ENCODE data around the gene FOXC1.

The FOXC1 gene

DNA sequence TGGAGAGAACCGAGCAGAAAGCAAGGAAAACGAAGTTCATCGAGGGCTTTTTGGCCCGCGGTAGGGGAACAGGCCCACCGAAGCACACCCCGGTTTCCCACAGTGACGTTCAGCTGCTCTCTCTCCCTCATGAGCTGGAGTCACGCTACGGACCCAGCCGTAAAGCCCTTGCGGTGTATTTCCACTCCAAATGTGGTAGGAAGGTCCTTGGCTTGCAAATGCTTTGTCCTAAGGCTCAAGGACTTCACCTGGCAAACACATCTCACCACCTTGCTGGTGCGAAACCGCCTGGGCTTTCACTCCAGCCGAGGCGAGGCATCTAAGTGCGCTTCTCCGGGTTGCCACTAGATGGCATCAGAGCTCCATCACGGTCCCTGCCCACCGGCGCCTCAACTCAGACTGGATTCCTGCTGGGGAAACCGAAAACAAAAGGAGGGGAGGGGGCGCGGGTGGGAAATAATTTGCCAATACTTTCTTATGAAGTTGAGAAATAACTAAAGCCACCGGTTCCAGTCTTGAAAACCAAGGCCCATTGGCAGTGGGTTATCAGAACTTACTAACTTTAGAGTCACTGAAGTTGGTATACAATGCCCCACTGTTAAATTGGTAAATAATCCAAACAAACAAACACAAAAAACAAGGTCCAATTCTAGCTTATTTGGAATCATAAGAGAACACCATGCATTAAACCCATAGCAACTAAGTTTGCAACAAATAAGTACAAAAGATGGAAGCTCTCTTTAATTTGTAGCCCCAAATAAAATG is 13.4 kb upstream of the FOXC1 start:
- TF ChIP-seq TAF1 (IDR thresholded peaks at IDR 0.05; ENCODE audit: low read depth, low read length) (no peak), POLR2A (IDR thresholded peaks at IDR 0.05; ENCODE audit: low read depth, low read length) (no peak), SPI1 (IDR thresholded peaks at IDR 0.05; ENCODE audit: low read depth, low read length) (no peak), POLR2AphosphoS5 (IDR thresholded peaks at IDR 0.05; ENCODE audit: low read depth, low read length) (no peak), PAX5 (IDR thresholded peaks at IDR 0.05; ENCODE audit: insufficient read depth, low read length, severe bottlenecking) (no peak), POU2F2 (IDR thresholded peaks at IDR 0.05; ENCODE audit: low read depth, low read length) (no peak)
- DNase-seq (ENCODE audit: insufficient read length, low spot score) (peak; percentile 80), FAIRE-seq (peak; percentile 90)

DNA sequence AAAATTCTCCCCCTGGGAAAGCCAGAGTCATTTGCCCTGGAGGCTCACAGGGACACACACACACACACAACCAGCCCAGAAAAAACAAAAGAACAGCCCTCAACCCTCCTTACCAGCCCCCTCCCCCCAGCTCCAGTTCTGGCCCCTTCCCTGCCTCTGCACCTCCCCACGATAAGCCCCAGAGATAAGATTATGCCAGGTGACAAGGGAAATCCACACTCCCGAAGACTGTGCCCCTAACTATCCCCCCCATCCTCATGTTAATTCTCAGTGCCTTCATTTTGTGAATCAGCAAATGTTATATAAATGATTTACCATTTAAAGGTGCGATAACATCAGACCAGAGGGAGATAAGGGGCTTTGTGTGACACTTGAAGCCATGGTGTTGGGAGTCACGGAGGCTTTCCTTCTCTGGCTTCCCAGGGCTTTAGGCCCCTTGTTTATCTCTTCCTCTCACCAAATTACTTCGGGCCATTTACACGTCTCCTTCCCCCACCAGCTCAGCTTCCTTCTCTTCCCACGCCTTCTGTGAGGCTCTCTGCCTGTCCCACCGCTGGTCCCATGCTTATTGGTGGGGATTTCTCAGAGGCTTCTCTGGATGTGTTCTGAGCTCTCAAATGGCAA is 12.5 kb upstream of the FOXC1 start:
- no peak for FAIRE-seq
- no peak for DNase-seq (ENCODE audit: insufficient read length, low spot score)
- TF ChIP-seq SPI1 (IDR thresholded peaks at IDR 0.05; ENCODE audit: low read depth, low read length): no peak
- no peak for TF ChIP-seq POLR2A (IDR thresholded peaks at IDR 0.05; ENCODE audit: low read depth, low read length)
- no peak for TF ChIP-seq PAX5 (IDR thresholded peaks at IDR 0.05; ENCODE audit: insufficient read depth, low read length, severe bottlenecking)
- no peak for TF ChIP-seq TAF1 (IDR thresholded peaks at IDR 0.05; ENCODE audit: low read depth, low read length)
- no peak for TF ChIP-seq POLR2AphosphoS5 (IDR thresholded peaks at IDR 0.05; ENCODE audit: low read depth, low read length)
- TF ChIP-seq POU2F2 (IDR thresholded peaks at IDR 0.05; ENCODE audit: low read depth, low read length): no peak

DNA sequence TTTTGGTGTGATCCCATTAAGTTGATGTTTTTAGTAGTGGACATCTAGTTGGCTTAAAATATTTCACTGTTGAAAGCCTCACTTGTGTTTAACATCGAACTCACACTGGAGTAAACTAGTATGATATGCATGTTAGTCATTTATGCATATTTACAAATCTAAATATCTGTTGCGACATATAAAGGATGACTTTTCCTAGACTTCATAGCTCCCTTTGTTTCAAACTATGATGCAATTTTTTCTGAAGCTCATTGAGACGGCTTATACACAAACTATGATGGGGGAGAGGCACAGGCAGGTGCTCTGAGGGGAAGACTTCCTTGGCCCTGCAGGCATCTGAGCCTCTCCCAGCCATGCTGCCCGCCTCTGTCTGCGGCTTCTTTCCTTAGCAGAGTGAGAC is 11.8 kb upstream of the FOXC1 start:
- DNase-seq (ENCODE audit: insufficient read length, low spot score) (no peak), FAIRE-seq (no peak)
- TF ChIP-seq POLR2A (IDR thresholded peaks at IDR 0.05; ENCODE audit: low read depth, low read length) (no peak), PAX5 (IDR thresholded peaks at IDR 0.05; ENCODE audit: insufficient read depth, low read length, severe bottlenecking) (no peak), POU2F2 (IDR thresholded peaks at IDR 0.05; ENCODE audit: low read depth, low read length) (no peak), TAF1 (IDR thresholded peaks at IDR 0.05; ENCODE audit: low read depth, low read length) (no peak), POLR2AphosphoS5 (IDR thresholded peaks at IDR 0.05; ENCODE audit: low read depth, low read length) (no peak), SPI1 (IDR thresholded peaks at IDR 0.05; ENCODE audit: low read depth, low read length) (no peak)

DNA sequence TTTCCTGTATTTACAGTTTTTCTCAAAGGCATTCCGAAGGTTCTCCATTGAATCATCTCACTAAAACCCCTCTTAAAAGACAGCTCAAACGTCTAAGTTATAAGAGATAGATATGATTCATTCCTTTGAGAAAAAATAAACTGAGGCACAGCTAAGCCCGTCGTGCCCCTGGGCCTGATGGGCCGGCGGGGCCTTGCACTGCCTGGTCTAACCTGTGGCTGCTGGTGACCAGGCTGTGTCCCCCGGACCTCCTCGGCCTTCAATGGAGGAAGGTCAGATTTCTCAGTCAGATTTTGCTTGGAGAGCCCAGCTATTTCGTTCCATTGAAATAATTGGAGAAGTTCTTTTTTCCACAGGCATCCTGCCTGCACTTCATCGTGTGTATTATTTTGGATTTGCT is 11.3 kb upstream of the FOXC1 start:
- TF ChIP-seq POU2F2 (IDR thresholded peaks at IDR 0.05; ENCODE audit: low read depth, low read length): no peak
- TF ChIP-seq PAX5 (IDR thresholded peaks at IDR 0.05; ENCODE audit: insufficient read depth, low read length, severe bottlenecking): no peak
- TF ChIP-seq TAF1 (IDR thresholded peaks at IDR 0.05; ENCODE audit: low read depth, low read length): no peak
- no peak for TF ChIP-seq POLR2A (IDR thresholded peaks at IDR 0.05; ENCODE audit: low read depth, low read length)
- TF ChIP-seq SPI1 (IDR thresholded peaks at IDR 0.05; ENCODE audit: low read depth, low read length): no peak
- no peak for TF ChIP-seq POLR2AphosphoS5 (IDR thresholded peaks at IDR 0.05; ENCODE audit: low read depth, low read length)
- DNase-seq (ENCODE audit: insufficient read length, low spot score) (no peak), FAIRE-seq (no peak)

DNA sequence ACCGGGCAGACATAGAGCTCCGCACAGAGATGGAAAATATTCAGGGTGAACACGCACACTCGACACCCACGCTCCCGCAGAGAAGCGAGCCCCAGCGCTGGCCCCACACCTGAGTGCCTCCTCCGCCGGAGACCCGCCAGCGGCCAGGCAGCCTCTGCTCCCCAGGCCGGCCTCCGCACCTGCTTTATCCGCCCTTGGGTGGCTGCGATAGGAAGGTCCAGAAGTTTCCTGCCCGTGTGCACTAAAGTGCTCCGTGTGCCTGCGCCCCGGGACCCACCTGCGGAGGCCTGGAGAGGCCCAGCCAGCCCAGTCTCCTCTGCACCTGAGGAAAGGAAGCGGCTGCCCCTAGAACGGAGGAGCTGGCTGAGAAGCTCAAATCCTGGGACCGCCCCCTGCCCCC is 10.8 kb upstream of the FOXC1 start:
- TF ChIP-seq POU2F2 (IDR thresholded peaks at IDR 0.05; ENCODE audit: low read depth, low read length): no peak
- no peak for TF ChIP-seq PAX5 (IDR thresholded peaks at IDR 0.05; ENCODE audit: insufficient read depth, low read length, severe bottlenecking)
- no peak for TF ChIP-seq POLR2AphosphoS5 (IDR thresholded peaks at IDR 0.05; ENCODE audit: low read depth, low read length)
- no peak for TF ChIP-seq SPI1 (IDR thresholded peaks at IDR 0.05; ENCODE audit: low read depth, low read length)
- no peak for TF ChIP-seq TAF1 (IDR thresholded peaks at IDR 0.05; ENCODE audit: low read depth, low read length)
- TF ChIP-seq POLR2A (IDR thresholded peaks at IDR 0.05; ENCODE audit: low read depth, low read length): no peak
- FAIRE-seq (no peak), DNase-seq (ENCODE audit: insufficient read length, low spot score) (no peak)

DNA sequence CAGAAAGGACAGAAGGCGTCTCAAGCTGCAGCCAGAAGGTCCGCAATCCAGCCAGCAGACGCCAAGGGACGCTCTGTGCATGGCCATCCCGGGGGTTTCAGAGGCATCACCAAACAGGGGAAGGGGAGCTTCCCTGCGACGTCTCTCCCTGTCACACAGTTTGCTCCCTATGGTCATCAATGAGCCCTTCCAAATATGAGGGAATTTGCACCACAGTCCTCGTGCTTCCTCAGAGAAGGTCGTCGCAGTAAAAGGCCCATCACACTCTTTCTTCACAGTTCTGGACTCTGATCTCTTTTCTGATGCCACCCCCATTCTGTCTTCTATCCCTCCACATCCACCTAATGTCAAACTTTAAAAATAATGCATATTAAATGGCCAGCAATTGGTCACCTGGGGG is 10.2 kb upstream of the FOXC1 start:
- FAIRE-seq (no peak), DNase-seq (ENCODE audit: insufficient read length, low spot score) (no peak)
- no peak for TF ChIP-seq POU2F2 (IDR thresholded peaks at IDR 0.05; ENCODE audit: low read depth, low read length)
- TF ChIP-seq POLR2A (IDR thresholded peaks at IDR 0.05; ENCODE audit: low read depth, low read length): no peak
- TF ChIP-seq PAX5 (IDR thresholded peaks at IDR 0.05; ENCODE audit: insufficient read depth, low read length, severe bottlenecking): no peak
- TF ChIP-seq SPI1 (IDR thresholded peaks at IDR 0.05; ENCODE audit: low read depth, low read length): no peak
- no peak for TF ChIP-seq POLR2AphosphoS5 (IDR thresholded peaks at IDR 0.05; ENCODE audit: low read depth, low read length)

DNA sequence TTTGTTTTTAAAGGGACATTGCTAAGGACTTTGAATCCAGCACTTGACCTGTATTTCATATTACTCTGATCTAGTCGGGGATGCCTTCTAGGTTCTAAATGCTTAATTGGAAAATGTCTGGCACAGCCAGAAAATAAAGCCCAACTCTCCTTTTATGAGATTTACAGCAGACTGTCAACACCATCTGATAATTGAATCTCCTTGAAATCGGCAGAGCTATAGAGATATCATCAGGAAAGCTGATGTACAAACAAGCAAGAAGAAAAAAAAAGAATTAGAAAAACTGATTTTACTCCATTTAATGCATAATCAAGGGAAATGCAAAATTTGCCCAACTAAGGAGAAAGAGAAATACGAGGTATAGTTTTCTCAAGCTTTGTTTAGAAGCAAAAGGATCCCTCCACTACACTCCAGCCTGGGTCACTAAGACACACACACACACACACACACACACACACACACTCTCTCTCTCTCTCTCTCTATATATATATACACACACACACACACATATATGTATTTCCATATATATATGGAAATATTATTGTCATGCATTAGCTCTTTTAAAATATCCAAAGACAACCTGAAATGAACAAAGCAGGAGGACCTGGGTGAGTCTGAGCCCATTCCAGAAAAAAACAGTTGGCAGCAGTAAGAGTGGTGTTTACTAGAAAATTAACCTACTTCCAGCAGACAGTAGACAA is 9.5 kb upstream of the FOXC1 start:
- TF ChIP-seq POLR2A (IDR thresholded peaks at IDR 0.05; ENCODE audit: low read depth, low read length): no peak
- TF ChIP-seq POLR2AphosphoS5 (IDR thresholded peaks at IDR 0.05; ENCODE audit: low read depth, low read length): no peak
- no peak for TF ChIP-seq SPI1 (IDR thresholded peaks at IDR 0.05; ENCODE audit: low read depth, low read length)
- no peak for TF ChIP-seq TAF1 (IDR thresholded peaks at IDR 0.05; ENCODE audit: low read depth, low read length)
- no peak for TF ChIP-seq PAX5 (IDR thresholded peaks at IDR 0.05; ENCODE audit: insufficient read depth, low read length, severe bottlenecking)
- TF ChIP-seq POU2F2 (IDR thresholded peaks at IDR 0.05; ENCODE audit: low read depth, low read length): no peak
- FAIRE-seq (no peak), DNase-seq (ENCODE audit: insufficient read length, low spot score) (no peak)

DNA sequence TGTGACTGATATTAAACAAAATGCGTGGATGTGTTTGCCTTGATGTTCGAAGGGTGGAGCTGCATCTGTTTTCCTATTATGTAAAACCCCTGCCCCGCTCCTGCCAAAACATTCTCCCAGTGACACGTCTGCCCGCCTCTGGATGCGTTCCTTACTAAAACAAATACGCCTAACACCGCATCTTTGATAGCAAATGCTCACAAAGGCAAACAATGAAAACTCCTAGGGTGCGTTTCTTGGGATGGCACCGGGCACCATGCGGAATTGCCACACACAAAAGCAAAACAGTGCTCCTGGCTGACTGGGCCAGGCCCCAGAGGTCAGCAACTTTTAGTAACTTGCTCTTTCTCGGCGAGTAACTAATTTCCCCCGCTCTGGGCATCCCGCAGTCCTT is 9.0 kb upstream of the FOXC1 start:
- no peak for TF ChIP-seq POLR2A (IDR thresholded peaks at IDR 0.05; ENCODE audit: low read depth, low read length)
- no peak for TF ChIP-seq PAX5 (IDR thresholded peaks at IDR 0.05; ENCODE audit: insufficient read depth, low read length, severe bottlenecking)
- no peak for TF ChIP-seq TAF1 (IDR thresholded peaks at IDR 0.05; ENCODE audit: low read depth, low read length)
- TF ChIP-seq POLR2AphosphoS5 (IDR thresholded peaks at IDR 0.05; ENCODE audit: low read depth, low read length): no peak
- no peak for TF ChIP-seq SPI1 (IDR thresholded peaks at IDR 0.05; ENCODE audit: low read depth, low read length)
- TF ChIP-seq POU2F2 (IDR thresholded peaks at IDR 0.05; ENCODE audit: low read depth, low read length): no peak
- FAIRE-seq: no peak
- no peak for DNase-seq (ENCODE audit: insufficient read length, low spot score)

All from GM12891 (cell line).